Choroid plexus epithelial cell (primary cell): ENCODE results near the gene RPH3AL.
"Not testable (repeated sequence)": the region's sequence is repeated elsewhere in the genome, so short reads cannot be mapped to it uniquely, and the experiment has no call there.

ENCODE experiments used
- DNase-seq: peaks from one replicate; pipeline ENCODE4 v3.0.0-alpha.2; 2010; ENCODE audit warnings: low read depth
- H3K4me3 ChIP-seq: 2 replicates; pipeline ENCODE4 v1.5.1; 2011; ENCODE audit warnings: low read depth, mild to moderate bottlenecking, control low read depth, low read length, moderate library complexity
- CTCF ChIP-seq: conservative IDR thresholded peaks from 2 replicates; pipeline ENCODE4 v1.5.1; 2011; ENCODE audit warnings: low read depth, mild to moderate bottlenecking, control low read depth, inconsistent platforms, low read length, moderate library complexity

RPH3AL gene

GRCh38 chr17:171871-172270, 180.7 kb downstream of the RPH3AL start:
- no peak for DNase-seq
- no peak for TF ChIP-seq CTCF
- no peak overlapping the region for H3K4me3 ChIP-seq

GRCh38 chr17:170130-170670, 182.4 kb downstream of the RPH3AL start:
- DNase-seq, result no peak
- H3K4me3 ChIP-seq, result no peak overlapping the region
- no peak for TF ChIP-seq CTCF

GRCh38 chr17:168614-169013, 184.0 kb downstream of the RPH3AL start:
- H3K4me3 ChIP-seq, DNase-seq: not testable (repeated sequence)

GRCh38 chr17:165939-166338, 186.7 kb downstream of the RPH3AL start:
- no peak overlapping the region for H3K4me3 ChIP-seq
- DNase-seq, result no peak
- TF ChIP-seq CTCF, result no peak

- peak; percentile 65 for DNase-seq
- no peak overlapping the region for H3K4me3 ChIP-seq
- TF ChIP-seq CTCF, result peak; percentile 78
Measured at GRCh38 chr17:164303-165235, 188.0 kb downstream of the RPH3AL start.

GRCh38 chr17:163514-164098, 189.0 kb downstream of the RPH3AL start:
- no peak overlapping the region for H3K4me3 ChIP-seq
- peak; percentile 4 for DNase-seq
- TF ChIP-seq CTCF, result peak; percentile 34

GRCh38 chr17:162689-163088, 189.9 kb downstream of the RPH3AL start:
- no peak for TF ChIP-seq CTCF
- no peak for DNase-seq
- no peak overlapping the region for H3K4me3 ChIP-seq
